HG03060 (cell line): ENCODE measurements around the gene SURF2.

Experiments used
- ATAC-seq: cut with Tn5 transposase; IDR thresholded peaks from one replicate; pipeline ENCODE4 v1.9.1; 2021; ENCODE audit warnings: low read depth, moderate number of reproducible peaks; ENCODE audit not compliant: unreplicated experiment

Gene SURF2

GRCh38 chr9:133352635-133353340, 3.6 kb upstream of the SURF2 start:
- ATAC-seq = no peak

- ATAC-seq = no peak
Measured at GRCh38 chr9:133353548-133353947, 2.8 kb upstream of the SURF2 start.

GRCh38 chr9:133354766-133355165, 1.6 kb upstream of the SURF2 start:
- ATAC-seq = no peak

GRCh38 chr9:133355881-133356357, 431 bp upstream of the SURF2 start:
- no peak for ATAC-seq

GRCh38 chr9:133357656-133358055, 1.3 kb downstream of the SURF2 start:
- no peak for ATAC-seq

- no peak for ATAC-seq
Measured at GRCh38 chr9:133359399-133360175, 3.2 kb downstream of the SURF2 start.

GRCh38 chr9:133360400-133361393, 4.3 kb downstream of the SURF2 start:
- ATAC-seq = no peak

- ATAC-seq = no peak
Measured at GRCh38 chr9:133361507-133362092, 5.2 kb downstream of the SURF2 start.

- no peak for ATAC-seq
Measured at GRCh38 chr9:133362359-133363044, 6.2 kb downstream of the SURF2 start.

GRCh38 chr9:133366435-133366834, 10.1 kb downstream of the SURF2 start:
- no peak for ATAC-seq

- no peak for ATAC-seq
Measured at GRCh38 chr9:133367221-133367620, 10.9 kb downstream of the SURF2 start.

GRCh38 chr9:133367778-133368177, 11.4 kb downstream of the SURF2 start:
- ATAC-seq = no peak

- no peak for ATAC-seq
Measured at GRCh38 chr9:133368249-133368881, 12.0 kb downstream of the SURF2 start.

- no peak for ATAC-seq
Measured at GRCh38 chr9:133369422-133369821, 13.1 kb downstream of the SURF2 start.

- no peak for ATAC-seq
Measured at GRCh38 chr9:133369933-133370332, 13.6 kb downstream of the SURF2 start.

- no peak for ATAC-seq
Measured at GRCh38 chr9:133370685-133371084, 14.3 kb downstream of the SURF2 start.

- no peak for ATAC-seq
Measured at GRCh38 chr9:133371261-133371711, 14.9 kb downstream of the SURF2 start.

GRCh38 chr9:133372144-133372543, 15.8 kb downstream of the SURF2 start:
- ATAC-seq = no peak

GRCh38 chr9:133374612-133375115, 18.3 kb downstream of the SURF2 start:
- ATAC-seq = no peak
